HG03460 (cell line): ENCODE results near the gene DPH6.

Experiments used
- ATAC-seq: cut with Tn5 transposase; IDR thresholded peaks from one replicate; pipeline ENCODE4 v1.9.1; 2021; ENCODE audit not compliant: unreplicated experiment

Gene DPH6

DNA sequence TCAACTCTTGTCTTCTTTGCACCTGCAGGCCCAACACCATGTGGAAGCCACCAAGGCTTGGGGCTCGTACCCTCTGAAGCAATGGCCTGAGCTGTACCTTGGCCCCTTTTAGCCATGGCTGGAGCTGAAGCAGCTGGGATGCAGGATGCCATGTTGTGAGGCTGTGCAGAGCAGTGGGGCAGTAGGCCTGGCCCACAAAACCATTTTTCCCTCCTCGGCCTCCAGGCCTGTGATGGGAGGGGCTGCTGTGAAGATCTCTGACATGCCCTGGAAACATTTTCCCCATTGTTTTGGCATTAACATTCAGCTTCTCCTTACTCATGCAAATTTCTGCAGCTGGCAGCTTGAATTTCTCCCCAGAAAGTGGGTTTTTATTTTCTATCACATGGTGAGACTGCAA lies 58.5 kb downstream of the DPH6 start:
- no peak for ATAC-seq

DNA sequence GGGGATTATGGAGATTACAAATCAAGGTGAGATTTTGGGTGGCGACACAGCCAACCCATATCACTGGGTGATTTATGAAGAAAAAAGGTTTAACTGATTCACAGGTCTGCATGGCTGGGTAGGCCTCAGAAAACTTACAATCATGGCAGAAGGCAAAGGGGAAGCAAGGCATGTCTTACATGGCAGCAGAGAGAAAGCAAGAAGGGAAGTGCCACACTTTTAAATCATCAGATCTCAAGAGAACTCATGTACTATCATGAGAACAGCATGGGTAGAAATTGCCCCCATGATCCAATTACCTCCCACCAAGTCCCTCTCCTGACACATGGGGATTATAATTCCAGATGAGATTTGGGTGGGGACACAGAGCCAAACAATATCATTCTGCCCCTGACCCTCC lies 59.7 kb downstream of the DPH6 start:
- no peak for ATAC-seq

DNA sequence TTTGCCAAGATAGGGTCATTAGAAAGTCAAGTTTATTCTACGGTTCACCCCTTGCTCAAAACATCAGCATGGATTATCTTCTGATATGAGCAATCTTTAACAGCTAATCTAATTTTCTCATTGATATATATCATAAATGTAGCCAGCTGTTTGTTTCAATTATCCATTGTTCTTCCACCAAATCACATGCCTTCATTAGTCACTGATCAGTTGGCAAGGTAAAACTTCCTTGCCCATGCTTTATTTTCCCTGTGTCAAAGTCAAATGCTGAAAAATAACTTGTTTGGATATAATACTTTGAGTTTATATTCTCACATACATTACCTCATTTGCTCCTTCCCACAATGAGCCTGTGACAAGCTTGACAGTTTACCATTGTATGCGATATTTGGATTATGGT lies 60.6 kb downstream of the DPH6 start:
- ATAC-seq, result no peak

DNA sequence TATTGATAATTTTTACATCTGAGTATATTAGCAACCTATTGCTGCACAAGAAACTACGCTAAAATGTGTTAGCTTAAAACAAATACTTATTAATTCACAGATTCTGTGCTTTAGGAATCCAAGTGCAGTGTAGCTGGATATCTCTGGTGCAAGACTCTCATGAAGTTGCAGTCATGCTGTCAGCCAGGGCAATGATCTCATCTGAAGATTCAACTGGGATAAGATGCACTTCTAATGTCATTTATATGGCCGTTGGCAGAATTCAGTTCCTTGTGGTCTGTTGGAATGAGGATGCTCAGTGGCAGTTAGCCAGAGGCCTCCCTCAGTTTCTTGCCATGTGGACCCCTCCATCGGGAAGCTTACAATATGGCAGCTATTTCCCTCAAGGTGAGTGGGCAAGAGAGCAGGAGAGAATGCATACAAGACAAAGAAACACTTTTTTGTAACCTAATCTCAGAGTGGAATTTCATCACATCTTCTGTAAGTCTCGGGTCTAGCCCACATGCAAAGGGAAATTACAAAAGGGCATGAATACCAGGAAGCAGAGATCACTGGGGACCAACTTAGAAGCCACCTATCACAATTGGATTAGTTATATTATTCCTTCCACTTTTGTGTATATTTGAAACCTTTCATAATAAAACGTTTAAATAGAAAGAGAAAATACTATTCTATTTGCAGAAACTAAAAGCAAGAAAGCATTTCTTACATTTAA lies 61.6 kb downstream of the DPH6 start:
- no peak for ATAC-seq

DNA sequence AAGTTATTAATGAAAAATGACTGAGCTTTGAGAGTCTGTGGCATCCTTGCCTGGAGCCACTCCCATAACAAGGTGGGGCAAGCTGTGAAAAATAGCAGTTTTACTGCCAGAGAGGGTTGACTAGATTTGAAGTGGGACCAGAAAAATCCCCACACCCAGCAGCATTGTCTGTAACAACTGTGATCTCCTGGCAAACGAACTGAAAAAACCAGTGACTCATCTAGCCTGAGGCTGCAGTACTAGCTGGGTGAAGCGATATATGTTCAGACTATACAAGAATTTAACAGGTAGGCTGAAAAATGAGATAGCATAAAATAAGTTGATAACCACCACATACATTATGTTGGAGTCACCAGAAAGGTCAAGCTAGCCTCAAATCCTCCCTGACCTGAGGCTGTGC lies 64.0 kb downstream of the DPH6 start:
- no peak for ATAC-seq

DNA sequence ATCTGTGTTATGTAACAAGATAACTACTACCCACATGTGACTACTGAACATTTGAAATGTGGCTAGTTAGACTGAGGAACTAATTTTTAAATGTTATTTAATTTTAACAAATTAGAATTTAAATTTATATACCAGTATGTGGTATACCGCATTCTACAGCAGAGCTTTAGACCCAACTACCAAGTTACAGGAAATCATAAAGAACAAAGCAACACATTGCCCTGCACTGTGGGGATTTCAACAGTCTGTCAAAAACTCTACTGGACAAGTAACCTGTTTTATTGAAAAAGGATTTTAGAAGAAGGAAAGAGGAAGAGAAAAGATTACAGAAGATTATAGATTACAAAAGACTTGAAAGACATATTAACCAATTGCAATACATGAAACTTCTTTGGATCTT lies 64.9 kb downstream of the DPH6 start:
- ATAC-seq, result no peak

DNA sequence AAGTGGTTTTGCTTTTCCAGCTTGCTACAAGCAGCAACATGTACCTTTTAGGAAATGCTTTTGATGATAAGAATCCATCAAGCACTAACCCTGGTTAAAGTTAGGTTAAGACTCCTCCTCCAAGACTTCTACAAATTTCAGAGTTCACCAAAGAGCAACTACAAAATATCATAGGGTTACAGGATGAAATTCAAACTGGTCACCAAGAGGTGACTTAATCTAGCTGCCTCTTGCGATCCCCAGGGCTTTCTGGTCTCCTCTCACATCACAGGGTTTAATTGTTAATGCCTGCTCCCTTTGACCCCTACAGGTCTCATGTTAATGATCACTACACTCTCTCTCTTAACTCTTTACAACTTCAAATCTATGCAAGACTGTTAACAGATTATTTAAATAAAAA lies 66.5 kb downstream of the DPH6 start:
- no peak for ATAC-seq

DNA sequence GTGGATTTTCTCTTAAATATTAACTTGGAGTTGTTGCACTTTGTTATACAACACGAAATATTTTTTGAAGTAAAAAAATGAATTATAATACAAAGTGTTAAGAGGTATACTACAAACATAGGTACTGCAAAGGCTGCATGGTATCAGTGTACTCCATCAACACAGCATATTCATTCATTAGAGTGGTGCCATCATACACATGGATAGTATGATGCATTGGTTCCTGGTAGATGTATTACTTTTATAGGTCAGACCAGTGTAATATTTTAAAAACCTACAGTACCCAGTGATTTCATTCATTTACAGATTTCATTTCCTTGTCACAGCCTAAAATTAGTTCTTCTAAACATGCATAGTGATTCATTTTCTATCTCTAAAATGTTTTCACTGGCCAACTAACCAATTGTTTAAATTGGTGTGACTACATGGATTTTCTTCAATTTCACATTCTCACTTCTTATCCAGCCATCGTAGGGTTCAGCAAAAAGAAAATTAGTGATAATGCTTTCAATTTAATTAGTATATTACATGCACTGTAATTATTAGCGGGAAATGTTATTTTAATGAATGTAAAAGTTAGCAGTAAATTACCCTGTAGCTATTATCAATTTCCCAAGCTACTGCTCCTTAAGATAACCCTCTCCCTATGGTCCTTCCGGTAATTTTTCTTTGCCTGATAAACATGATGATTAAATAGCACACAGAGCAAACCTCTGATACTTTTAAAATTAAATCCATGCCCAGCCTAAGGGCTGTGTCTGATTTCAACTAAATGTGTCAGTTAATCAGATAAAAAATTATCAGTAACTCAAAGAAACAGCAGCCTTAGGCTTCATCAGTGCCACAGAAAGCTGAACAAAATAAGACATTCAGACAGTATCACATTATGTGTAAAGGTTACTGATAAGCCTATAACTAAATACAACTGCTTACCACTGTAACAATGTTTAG lies 68.4 kb downstream of the DPH6 start:
- no peak for ATAC-seq

DNA sequence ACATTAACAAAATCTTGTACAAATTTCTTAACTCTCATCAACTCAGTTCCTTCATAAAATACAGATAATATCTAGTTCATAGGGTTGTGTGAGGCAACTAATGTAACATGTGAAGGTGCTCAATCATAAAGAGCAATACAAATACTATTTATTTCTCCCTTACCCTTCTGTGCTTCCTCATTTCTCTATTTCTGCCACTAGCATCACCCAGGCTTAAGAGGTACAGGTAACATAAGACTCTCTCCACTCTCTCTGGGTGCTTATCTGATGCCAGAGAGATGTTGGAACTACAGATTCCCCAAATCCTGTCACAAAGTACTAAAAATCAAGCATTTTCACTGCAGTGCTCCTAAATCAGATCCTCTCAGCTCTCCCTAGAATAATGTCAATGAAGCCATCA lies 74.9 kb downstream of the DPH6 start:
- no peak for ATAC-seq

DNA sequence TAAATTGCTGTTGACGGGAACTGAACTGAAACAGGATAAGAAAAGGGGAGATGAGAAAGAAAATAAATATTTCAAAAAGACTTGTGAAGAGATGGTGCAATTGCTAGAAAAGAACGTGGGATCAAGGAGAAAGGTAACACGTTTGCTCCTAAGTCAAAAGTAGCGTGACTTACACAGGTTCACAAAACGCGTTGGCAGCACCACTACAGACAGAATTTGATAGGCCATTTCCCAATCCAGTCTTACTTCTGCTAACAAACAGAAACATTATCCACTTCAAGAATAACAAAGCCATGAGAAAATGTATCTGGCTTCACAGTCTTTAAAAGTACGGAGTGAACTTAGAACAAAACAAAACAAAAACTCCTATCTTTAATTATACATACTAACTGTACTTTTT lies 75.5 kb downstream of the DPH6 start:
- ATAC-seq, result no peak

DNA sequence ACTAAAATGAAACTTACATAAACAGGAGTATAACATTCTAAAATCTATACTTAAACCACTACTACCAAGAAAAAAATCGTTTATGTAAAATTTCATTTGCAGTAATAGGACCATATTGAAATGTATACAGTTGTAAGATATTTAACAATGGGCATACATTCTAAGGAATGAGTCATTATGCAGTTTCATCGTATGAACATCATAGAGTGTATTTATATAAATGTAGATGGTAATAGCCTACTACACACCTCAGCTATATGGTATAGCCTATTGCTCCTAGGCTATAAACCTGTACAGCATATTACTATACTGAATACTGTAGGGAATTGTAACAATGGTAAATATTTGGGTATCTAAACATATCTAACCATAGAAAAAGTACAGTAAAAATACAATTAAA lies 79.5 kb downstream of the DPH6 start:
- ATAC-seq, result no peak

DNA sequence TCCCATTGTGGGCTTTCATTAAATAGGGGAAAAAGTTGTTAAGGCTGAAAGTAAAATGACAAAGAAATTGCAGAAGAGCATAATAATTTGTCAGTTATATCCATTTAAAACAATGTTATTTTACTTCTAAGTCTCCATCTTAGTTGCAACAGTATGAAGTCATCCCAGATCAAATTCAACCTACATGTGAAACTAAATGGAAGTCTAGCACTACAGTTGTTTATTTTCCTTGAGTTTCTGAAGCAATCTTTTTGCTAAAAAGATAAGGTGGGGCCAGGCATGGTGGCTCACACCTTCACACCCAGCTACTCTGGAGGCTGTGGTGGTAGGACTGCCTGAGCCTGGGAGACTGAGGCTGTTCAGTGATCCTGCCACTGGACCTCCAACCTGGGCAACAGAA lies 80.2 kb downstream of the DPH6 start:
- ATAC-seq, result no peak

DNA sequence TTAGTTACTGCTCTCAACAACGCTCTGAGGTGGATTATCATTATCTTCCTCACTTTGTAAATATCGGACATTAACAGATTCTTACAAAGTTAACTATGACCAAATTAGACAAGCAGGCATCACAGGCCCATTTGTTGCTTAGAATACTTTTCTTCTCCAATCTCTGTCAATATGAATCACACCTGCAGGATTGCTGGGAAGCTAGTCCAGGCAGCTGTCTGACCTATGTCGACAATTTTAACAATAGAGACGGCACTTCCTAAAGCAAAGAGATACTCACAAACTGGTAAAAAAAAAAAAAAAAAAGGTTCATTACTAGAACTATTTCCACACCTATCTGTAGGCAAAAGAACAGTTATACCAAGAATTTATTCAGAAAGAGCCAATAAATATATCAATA lies 85.3 kb downstream of the DPH6 start:
- no peak for ATAC-seq

DNA sequence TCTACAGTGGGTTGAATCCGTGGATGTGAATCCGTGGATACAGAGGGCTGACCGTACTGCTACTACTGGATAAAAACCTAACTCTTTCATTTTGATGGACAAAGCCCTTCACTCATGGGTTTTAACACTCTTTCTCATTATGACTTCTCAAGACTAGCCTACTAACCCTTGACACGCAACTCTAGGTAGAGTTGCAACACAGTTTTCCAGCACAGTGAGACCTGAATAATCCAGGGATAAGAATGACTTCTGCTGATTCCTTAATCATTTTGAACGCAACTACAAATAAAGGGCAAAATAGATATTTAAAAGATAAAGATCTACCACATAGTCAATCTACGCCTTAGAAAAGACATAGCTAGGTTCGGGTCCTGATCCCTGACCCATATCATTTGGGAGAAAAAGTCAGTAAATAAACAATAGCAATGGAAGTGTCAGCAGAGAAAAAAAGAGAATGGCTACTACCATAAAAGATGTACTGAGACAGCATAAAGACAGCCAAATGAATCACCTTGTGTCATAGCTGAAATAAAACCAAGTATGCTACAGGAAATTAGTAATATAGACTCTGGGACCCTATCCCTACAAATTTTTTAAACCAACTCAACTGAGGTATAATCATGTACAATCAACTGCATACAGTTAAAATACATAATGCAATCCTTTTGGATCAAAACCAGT lies 87.6 kb downstream of the DPH6 start:
- ATAC-seq, result no peak

DNA sequence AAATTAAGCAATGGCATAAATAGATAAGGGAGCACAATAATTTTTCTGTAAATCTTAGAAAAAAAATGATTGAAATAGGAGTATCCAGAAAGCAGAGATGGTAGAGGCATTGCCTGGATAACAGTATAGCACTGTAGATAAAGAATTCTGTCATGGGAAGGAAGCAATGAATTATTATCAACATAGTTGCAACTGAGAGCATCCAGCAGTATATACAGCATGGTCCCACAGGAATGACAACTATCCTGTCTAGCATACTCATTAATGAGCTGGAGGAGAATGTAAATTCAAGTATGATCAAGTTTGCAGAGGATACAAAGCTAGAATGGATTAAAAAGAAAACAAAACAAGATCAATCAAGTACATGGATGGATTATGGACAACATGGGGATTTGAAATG lies 90.8 kb downstream of the DPH6 start:
- no peak for ATAC-seq

DNA sequence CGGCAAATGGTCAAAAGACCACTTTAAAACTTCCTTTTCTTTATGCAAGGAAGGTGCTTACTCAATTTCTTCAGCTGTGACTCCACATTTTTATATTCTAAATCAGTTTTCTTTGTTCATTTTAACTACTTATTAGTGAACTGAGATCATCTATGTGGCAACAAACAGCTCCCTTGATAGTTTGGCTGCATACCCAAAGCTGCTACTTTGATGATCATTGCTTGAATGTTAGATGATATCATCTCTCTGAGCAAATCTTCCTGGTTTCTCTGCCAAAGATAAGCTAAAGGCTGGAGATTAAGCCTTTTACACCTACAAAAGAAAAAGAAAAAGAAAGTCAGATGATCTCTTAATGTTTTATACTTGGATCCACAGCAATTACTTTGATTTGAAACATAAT lies 95.5 kb downstream of the DPH6 start:
- ATAC-seq, result no peak

DNA sequence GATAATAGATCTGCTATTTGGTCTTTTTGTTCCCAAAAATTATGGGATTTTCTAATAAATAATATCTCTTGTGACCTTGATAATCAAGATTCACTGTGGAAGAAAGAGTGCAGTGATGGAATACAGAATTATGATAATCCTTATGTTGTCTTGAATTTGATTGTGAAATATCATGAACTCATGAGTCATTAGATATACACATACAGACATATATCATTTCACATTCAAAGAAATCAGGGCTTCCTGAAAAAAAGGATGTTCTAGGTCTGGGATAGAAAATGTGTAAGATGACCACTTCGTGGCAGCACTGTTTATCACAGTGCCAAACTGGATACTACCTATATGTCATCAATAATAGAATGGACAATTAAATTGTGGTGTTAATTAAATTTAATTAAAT lies 97.7 kb downstream of the DPH6 start:
- no peak for ATAC-seq

DNA sequence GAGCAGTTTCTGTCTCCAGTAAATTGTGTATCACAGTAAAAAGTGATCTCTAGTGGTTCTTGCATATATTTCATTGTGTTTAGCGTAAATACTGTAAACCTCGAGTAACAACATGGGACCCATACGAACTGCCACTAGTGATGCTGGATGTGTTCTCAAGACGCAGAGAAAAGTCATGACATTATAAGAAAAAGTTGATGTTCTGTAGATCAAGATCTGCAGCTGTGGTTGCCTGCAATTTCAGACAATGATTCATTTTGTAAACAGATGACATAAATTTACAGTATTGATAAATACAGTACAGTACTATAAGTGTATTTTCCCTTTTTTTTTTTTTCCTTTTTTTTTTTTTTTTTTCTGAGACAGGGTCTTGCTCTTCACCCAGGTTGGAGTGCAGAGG lies 100.1 kb downstream of the DPH6 start:
- ATAC-seq, result no peak

DNA sequence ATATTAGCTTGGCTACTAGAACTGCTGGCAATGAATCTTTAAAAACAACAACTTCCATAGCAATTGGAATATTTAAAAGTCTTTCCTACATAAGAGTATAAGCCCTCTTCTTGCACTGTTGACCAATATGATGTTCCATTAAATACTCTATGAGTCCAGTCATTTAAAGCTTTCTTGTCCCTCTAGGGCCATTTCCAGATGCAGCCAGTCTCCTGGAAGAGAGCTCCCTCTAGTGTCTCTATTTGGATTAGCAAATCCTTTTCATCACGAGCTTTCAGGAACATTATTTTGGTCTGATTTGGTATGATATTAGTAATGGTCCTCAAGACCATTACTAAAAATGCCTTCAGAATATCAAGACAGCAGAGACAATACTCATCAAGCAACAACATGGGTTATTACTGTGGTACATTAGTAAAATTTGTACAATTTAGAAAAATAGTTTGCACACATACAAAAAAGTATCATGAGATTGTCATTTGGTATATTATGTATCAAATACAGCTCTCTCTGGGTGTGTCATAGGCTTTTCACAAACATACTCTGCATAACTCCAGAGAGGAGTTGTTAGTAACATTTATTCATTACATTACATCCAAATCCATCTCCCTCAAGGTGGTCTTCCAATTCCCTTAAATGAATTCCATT lies 101.3 kb downstream of the DPH6 start:
- no peak for ATAC-seq

DNA sequence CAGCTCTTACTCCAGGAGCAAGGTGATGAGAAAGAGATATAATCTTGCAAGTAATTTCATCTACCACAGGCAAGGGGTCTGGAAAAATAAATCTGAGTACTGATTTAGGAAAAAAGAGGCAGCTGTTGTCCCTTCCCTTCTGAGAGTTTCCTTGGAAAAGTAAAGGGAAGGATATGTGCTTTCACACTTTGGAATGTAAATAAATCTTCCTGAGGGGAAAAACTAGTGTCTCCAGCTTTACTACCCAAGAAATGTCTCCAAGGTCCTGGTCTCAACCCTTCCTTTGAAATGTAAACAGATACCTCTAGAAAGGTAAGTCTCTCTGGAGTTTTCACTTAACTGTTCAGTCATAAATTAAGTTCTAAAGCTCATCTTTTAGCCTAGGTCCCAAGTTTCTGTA lies 102.6 kb downstream of the DPH6 start:
- ATAC-seq, result no peak

DNA sequence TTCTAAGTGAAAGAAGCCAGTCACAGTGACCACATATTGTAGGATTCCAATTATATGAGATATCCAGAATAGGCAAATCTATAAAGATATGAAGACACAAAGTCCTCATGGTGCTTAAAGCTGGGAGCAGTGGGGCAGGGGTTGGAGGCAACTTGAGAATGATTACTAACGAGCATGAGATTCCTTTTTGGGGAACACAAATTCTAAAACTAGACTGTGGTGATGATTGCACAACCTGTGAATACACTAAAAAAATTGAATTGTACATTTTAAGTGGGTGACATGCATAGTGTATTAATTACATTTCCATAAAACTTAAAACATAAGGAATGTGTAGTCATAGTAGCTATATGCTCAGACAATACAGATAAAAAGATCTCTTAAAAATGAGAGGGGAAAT lies 103.2 kb downstream of the DPH6 start:
- ATAC-seq, result no peak
